Measurements from ENCODE around the gene SCUBE1. TPM values are rescaled to one million over a fixed set of nuclear protein-coding genes. Genes with fewer than 3 reads are reported as not detected.

SCUBE1 gene
- total RNA-seq, 1 donor from 2014 or later, result 54.7 TPM

- H3K27ac Mint-ChIP-seq (ENCODE audit: unreplicated experiment), result no peak overlapping the region
- H3K4me1 Mint-ChIP-seq (ENCODE audit: unreplicated experiment), result peaks cover 27% of the 10 kb centered on the region
- H3K4me3 Mint-ChIP-seq (ENCODE audit: unreplicated experiment), result no peak overlapping the region
- H3K9me3 Mint-ChIP-seq (ENCODE audit: unreplicated experiment), result no peaks in the 10 kb centered on the region
- DNase-seq (ENCODE audit: low spot score), result no peak
- H3K36me3 Mint-ChIP-seq (ENCODE audit: low read depth, unreplicated experiment), result no peaks in the 10 kb centered on the region
- peaks cover 18% of the 10 kb centered on the region for H3K27me3 Mint-ChIP-seq (ENCODE audit: unreplicated experiment)
- no peak for TF ChIP-seq CTCF (IDR thresholded peaks at IDR 0.05; ENCODE audit: unreplicated experiment)
Observed at GRCh38 chr22:43277987-43278601, 65.1 kb downstream of the SCUBE1 start.

GRCh38 chr22:43277091-43277490 lies 66.1 kb downstream of the SCUBE1 start:
- H3K9me3 Mint-ChIP-seq (ENCODE audit: unreplicated experiment), result no peaks in the 10 kb centered on the region
- no peak for TF ChIP-seq CTCF (IDR thresholded peaks at IDR 0.05; ENCODE audit: unreplicated experiment)
- H3K36me3 Mint-ChIP-seq (ENCODE audit: low read depth, unreplicated experiment), result no peaks in the 10 kb centered on the region
- H3K27ac Mint-ChIP-seq (ENCODE audit: unreplicated experiment), result no peak overlapping the region
- no peak for DNase-seq (ENCODE audit: low spot score)
- H3K4me1 Mint-ChIP-seq (ENCODE audit: unreplicated experiment), result peaks cover 27% of the 10 kb centered on the region
- H3K27me3 Mint-ChIP-seq (ENCODE audit: unreplicated experiment), result peaks cover 18% of the 10 kb centered on the region
- no peak overlapping the region for H3K4me3 Mint-ChIP-seq (ENCODE audit: unreplicated experiment)

GRCh38 chr22:43276321-43276720 lies 66.9 kb downstream of the SCUBE1 start:
- peaks cover 17% of the 10 kb centered on the region for H3K27me3 Mint-ChIP-seq (ENCODE audit: unreplicated experiment)
- peak overlapping the region; percentile 48 for H3K4me3 Mint-ChIP-seq (ENCODE audit: unreplicated experiment)
- peaks cover 27% of the 10 kb centered on the region for H3K4me1 Mint-ChIP-seq (ENCODE audit: unreplicated experiment)

GRCh38 chr22:43275545-43276317 lies 67.4 kb downstream of the SCUBE1 start:
- Mint-ChIP-seq H3K9me3 (ENCODE audit: unreplicated experiment) (no peaks in the 10 kb centered on the region), H3K4me1 (ENCODE audit: unreplicated experiment) (peaks cover 27% of the 10 kb centered on the region), H3K36me3 (ENCODE audit: low read depth, unreplicated experiment) (no peaks in the 10 kb centered on the region), H3K4me3 (ENCODE audit: unreplicated experiment) (peak overlapping the region; percentile 48), H3K27me3 (ENCODE audit: unreplicated experiment) (peaks cover 16% of the 10 kb centered on the region), H3K27ac (ENCODE audit: unreplicated experiment) (peak overlapping the region; percentile 90)
- no peak for TF ChIP-seq CTCF (IDR thresholded peaks at IDR 0.05; ENCODE audit: unreplicated experiment)
- DNase-seq (ENCODE audit: low spot score), result peak; percentile 62

More at GRCh38 chr22:43276321-43276720, 66.9 kb downstream of the SCUBE1 start:
- DNase-seq (ENCODE audit: low spot score), result no peak
- TF ChIP-seq CTCF (IDR thresholded peaks at IDR 0.05; ENCODE audit: unreplicated experiment), result no peak
- Mint-ChIP-seq H3K27ac (ENCODE audit: unreplicated experiment) (peak overlapping the region; percentile 90), H3K9me3 (ENCODE audit: unreplicated experiment) (no peaks in the 10 kb centered on the region), H3K36me3 (ENCODE audit: low read depth, unreplicated experiment) (no peaks in the 10 kb centered on the region)

All from endothelial cell (in vitro differentiated cells).